HepG2 (cell line): ENCODE measurements around the gene PRMT5. TPM values are rescaled to one million over a fixed set of nuclear protein-coding genes. Genes with fewer than 3 reads are reported as not detected.
A peak's percentile ranks its signal among the peaks of the same experiment; 100 is the strongest.

Source experiments
- BORCS8-MEF2B ChIP-seq: sonication (generic); formaldehyde crosslinking; IDR thresholded peaks from 2 replicates; pipeline ENCODE4 v1.8.0; 2022; ENCODE audit warnings: mild to moderate bottlenecking, missing genetic modification reagents
- THAP11 ChIP-seq: IDR thresholded peaks from 2 replicates; pipeline ENCODE4 v1.6.1; 2016; ENCODE audit warnings: missing biosample characterization, missing genetic modification reagents
- TP53 ChIP-seq: sonication (generic); formaldehyde crosslinking; conservative IDR thresholded peaks from 2 replicates; pipeline ENCODE4 v1.4.0; 2020; ENCODE audit warnings: missing genetic modification reagents
- ZBED4 ChIP-seq: sonication (generic); formaldehyde crosslinking; IDR thresholded peaks from 2 replicates; pipeline ENCODE4 v1.4.0; 2020; ENCODE audit warnings: missing genetic modification reagents, borderline replicate concordance
- ZMYM3 ChIP-seq: sonication (generic); formaldehyde crosslinking; IDR thresholded peaks from 2 replicates; pipeline ENCODE4 v1.5.1; 2020; ENCODE audit warnings: mild to moderate bottlenecking, missing genetic modification reagents
- ZNF3 ChIP-seq: IDR thresholded peaks from 2 replicates; pipeline ENCODE4 v1.7.0; 2017; ENCODE audit warnings: inconsistent platforms
- ZNF317 ChIP-seq: sonication (generic); formaldehyde crosslinking; IDR thresholded peaks from 2 replicates; pipeline ENCODE4 v1.5.0; 2020; ENCODE audit warnings: mild to moderate bottlenecking, missing genetic modification reagents
- ZNF326 ChIP-seq: sonication (generic); formaldehyde crosslinking; IDR thresholded peaks from 2 replicates; pipeline ENCODE4 v1.4.0; 2020; ENCODE audit warnings: missing genetic modification reagents, borderline replicate concordance
- ZNF619 ChIP-seq: sonication (generic); formaldehyde crosslinking; IDR thresholded peaks from 2 replicates; pipeline ENCODE4 v1.4.0; 2020; ENCODE audit warnings: mild to moderate bottlenecking, missing genetic modification reagents
- polyA plus RNA-seq, 8 experiments: library from polyadenylated mRNA; depleted of rRNA in 3 of 8; stranded (reverse) in 7 of 8; unstranded in 1 of 8; fragments of >200 nt; fragmentation: Illumina TruSeq in 4 of 8; extraction: Trizol in 4 of 8; gene quantifications; 2 replicates each; pipeline versions ENCODE4 v1.2.1 to v1.2.3, GENCODE V29; 2011 to 2016; ENCODE audit warnings: low read depth in 4 of 8, missing spikeins in 1 of 8, mixed read lengths in 1 of 8; ENCODE audit not compliant: insufficient read depth in 1 of 8
- total RNA-seq, 5 experiments: library from RNA; depleted of rRNA; stranded (reverse); fragments of >200 nt; fragmentation: Illumina TruSeq; extraction: Trizol; gene quantifications; 2 replicates each; pipeline ENCODE4 v1.2.3, GENCODE V29; 2016; ENCODE audit warnings: low read depth in 1 of 5
- TF ChIP-seq, protein P1 (sequence below): sonication (generic); formaldehyde crosslinking; IDR thresholded peaks from 2 replicates; pipeline ENCODE4 v1.5.0; 2020; ENCODE audit warnings: mild to moderate bottlenecking, missing genetic modification reagents, moderate library complexity
- TF ChIP-seq, protein P2 (sequence below): sonication (generic); formaldehyde crosslinking; conservative IDR thresholded peaks from 2 replicates; pipeline ENCODE4 v1.8.1; 2023; ENCODE audit warnings: missing genetic modification reagents
- TF ChIP-seq, protein P3 (sequence below): sonication (generic); formaldehyde crosslinking; IDR thresholded peaks from 2 replicates; pipeline ENCODE4 v1.8.1; 2023; ENCODE audit warnings: mild to moderate bottlenecking, moderate library complexity, missing genetic modification reagents
- TF ChIP-seq, protein P4 (sequence below): sonication (generic); formaldehyde crosslinking; IDR thresholded peaks from 2 replicates; pipeline ENCODE4 v1.5.1; 2020; ENCODE audit warnings: mild to moderate bottlenecking, missing genetic modification reagents, borderline replicate concordance

Gene PRMT5
- total and polyA plus RNA-seq, 2 of the 13 experiments (the other 11 are each of a cell fraction or from before 2014, with no cell fraction given), result 210 to 354 TPM

DNA sequence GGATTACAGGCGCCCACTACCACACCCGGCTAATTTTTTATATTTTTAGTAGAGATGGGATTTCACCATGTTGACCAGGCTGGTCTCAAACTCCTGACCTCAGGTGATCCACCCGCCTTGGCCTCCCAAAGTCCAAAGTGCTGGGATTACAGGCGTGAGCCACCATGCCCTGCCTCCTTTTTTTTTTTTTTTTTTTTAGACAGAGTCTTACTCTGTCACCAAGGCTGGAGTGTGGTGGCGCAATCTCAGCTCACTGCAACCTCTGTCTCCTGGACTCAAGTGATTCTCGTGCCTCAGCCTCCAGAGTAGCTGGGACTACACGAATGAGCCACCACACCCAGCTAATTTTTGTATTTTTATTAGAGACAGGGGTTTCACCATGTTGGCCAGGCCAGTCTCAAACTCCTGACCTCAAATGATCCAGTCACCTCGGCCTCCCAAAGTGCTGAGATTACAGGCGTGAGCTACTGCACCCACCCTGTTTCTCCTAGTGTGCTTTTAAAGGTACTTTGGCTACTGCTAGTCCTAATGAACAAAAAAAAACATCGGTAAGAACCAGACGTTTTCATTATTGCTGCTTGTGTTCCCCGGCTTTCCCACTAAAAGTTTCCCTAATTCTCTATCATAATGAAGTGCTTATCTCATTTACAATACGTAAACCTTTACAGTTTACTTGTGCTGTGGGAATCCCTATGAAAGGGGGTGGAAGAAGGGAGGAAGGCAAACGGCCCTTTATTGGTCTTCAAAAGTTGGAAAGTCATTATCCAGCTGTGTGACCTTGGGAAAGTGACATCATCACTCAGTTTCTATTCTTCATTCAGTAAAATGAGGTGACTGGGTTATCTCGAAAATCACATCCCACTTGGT lies 37.0 kb upstream of the PRMT5 start (continued):
- TF ChIP-seq, protein P1, sequence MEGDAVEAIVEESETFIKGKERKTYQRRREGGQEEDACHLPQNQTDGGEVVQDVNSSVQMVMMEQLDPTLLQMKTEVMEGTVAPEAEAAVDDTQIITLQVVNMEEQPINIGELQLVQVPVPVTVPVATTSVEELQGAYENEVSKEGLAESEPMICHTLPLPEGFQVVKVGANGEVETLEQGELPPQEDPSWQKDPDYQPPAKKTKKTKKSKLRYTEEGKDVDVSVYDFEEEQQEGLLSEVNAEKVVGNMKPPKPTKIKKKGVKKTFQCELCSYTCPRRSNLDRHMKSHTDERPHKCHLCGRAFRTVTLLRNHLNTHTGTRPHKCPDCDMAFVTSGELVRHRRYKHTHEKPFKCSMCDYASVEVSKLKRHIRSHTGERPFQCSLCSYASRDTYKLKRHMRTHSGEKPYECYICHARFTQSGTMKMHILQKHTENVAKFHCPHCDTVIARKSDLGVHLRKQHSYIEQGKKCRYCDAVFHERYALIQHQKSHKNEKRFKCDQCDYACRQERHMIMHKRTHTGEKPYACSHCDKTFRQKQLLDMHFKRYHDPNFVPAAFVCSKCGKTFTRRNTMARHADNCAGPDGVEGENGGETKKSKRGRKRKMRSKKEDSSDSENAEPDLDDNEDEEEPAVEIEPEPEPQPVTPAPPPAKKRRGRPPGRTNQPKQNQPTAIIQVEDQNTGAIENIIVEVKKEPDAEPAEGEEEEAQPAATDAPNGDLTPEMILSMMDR (CRISPR knock-in tag), result peak; percentile 29; the same call in 1 of the 2 replicates
- TF ChIP-seq TP53 (CRISPR knock-in tag), result 0 out of 2 replicates have a peak, but pooled peaks have one; percentile 39
- TF ChIP-seq, protein P2, sequence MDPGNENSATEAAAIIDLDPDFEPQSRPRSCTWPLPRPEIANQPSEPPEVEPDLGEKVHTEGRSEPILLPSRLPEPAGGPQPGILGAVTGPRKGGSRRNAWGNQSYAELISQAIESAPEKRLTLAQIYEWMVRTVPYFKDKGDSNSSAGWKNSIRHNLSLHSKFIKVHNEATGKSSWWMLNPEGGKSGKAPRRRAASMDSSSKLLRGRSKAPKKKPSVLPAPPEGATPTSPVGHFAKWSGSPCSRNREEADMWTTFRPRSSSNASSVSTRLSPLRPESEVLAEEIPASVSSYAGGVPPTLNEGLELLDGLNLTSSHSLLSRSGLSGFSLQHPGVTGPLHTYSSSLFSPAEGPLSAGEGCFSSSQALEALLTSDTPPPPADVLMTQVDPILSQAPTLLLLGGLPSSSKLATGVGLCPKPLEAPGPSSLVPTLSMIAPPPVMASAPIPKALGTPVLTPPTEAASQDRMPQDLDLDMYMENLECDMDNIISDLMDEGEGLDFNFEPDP, result 0 out of 2 replicates have a peak, but pooled peaks have one; percentile 89
- TF ChIP-seq ZBED4 (CRISPR knock-in tag), result peak; percentile 24; the same call in 1 of the 2 replicates
- TF ChIP-seq ZNF619 (CRISPR knock-in tag), result peak; percentile 86; the same call in 1 of the 2 replicates
- peak; percentile 44 for TF ChIP-seq THAP11 (CRISPR knock-in tag)
- peak; percentile 75; the same call in 1 of the 2 replicates for TF ChIP-seq ZNF326 (CRISPR knock-in tag)
- TF ChIP-seq, protein P3, sequence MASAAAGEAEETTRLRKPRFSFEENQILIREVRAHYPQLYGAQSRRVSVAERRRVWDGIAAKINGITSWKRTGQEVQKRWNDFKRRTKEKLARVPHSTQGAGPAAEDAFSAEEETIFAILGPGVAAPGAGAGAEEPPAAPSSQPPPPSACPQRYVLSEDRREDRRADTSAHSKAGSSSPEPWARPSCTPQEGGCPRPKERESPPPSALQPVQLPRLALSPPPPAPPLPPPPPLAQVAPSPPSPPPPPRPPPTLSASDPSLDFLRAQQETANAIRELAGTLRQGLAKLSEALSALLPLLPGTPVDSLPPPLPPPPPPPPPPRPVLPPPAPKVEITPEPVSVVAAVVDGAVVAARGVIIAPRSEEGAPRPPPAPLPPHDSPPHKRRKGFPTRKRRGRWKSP (CRISPR knock-in tag), result peak; percentile 64; the same call in 1 of the 2 replicates
- TF ChIP-seq ZNF317 (CRISPR knock-in tag), result 0 out of 2 replicates have a peak, but pooled peaks have one; percentile 20
- 0 out of 2 replicates have a peak, but pooled peaks have one; percentile 32 for TF ChIP-seq ZNF3 (CRISPR knock-in tag)
- peak; percentile 98 for TF ChIP-seq ZMYM3 (CRISPR knock-in tag)
- peak; percentile 66; the same call in 1 of the 2 replicates for TF ChIP-seq BORCS8-MEF2B (CRISPR knock-in tag)
- TF ChIP-seq, protein P4, sequence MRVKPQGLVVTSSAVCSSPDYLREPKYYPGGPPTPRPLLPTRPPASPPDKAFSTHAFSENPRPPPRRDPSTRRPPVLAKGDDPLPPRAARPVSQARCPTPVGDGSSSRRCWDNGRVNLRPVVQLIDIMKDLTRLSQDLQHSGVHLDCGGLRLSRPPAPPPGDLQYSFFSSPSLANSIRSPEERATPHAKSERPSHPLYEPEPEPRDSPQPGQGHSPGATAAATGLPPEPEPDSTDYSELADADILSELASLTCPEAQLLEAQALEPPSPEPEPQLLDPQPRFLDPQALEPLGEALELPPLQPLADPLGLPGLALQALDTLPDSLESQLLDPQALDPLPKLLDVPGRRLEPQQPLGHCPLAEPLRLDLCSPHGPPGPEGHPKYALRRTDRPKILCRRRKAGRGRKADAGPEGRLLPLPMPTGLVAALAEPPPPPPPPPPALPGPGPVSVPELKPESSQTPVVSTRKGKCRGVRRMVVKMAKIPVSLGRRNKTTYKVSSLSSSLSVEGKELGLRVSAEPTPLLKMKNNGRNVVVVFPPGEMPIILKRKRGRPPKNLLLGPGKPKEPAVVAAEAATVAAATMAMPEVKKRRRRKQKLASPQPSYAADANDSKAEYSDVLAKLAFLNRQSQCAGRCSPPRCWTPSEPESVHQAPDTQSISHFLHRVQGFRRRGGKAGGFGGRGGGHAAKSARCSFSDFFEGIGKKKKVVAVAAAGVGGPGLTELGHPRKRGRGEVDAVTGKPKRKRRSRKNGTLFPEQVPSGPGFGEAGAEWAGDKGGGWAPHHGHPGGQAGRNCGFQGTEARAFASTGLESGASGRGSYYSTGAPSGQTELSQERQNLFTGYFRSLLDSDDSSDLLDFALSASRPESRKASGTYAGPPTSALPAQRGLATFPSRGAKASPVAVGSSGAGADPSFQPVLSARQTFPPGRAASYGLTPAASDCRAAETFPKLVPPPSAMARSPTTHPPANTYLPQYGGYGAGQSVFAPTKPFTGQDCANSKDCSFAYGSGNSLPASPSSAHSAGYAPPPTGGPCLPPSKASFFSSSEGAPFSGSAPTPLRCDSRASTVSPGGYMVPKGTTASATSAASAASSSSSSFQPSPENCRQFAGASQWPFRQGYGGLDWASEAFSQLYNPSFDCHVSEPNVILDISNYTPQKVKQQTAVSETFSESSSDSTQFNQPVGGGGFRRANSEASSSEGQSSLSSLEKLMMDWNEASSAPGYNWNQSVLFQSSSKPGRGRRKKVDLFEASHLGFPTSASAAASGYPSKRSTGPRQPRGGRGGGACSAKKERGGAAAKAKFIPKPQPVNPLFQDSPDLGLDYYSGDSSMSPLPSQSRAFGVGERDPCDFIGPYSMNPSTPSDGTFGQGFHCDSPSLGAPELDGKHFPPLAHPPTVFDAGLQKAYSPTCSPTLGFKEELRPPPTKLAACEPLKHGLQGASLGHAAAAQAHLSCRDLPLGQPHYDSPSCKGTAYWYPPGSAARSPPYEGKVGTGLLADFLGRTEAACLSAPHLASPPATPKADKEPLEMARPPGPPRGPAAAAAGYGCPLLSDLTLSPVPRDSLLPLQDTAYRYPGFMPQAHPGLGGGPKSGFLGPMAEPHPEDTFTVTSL (CRISPR knock-in tag), result peak; percentile 67; the same call in 1 of the 2 replicates
